Bronchial epithelial cell (primary cell): ENCODE measurements around the gene ZNF697. TPM values are rescaled to one million over a fixed set of nuclear protein-coding genes. Genes with fewer than 3 reads are reported as not detected.

Source experiments
- DNase-seq: peaks from one replicate; pipeline ENCODE4 v3.0.0-alpha.2; 2010; ENCODE audit warnings: low read depth
- FAIRE-seq: peaks from 2 replicates; lab custom pipeline; 2011; peaks lifted over from hg19 to GRCh38; lab: Jason Lieb, UNC
- H3K27me3 ChIP-seq: 2 replicates; pipeline ENCODE4 v1.5.1; 2011; ENCODE audit warnings: low read length; ENCODE audit not compliant: control insufficient read depth, insufficient read depth
- H3K36me3 ChIP-seq: 2 replicates; pipeline ENCODE4 v1.5.1; 2011; ENCODE audit warnings: low read length; ENCODE audit not compliant: control insufficient read depth, insufficient read depth
- H3K4me3 ChIP-seq: 2 replicates; pipeline ENCODE4 v1.5.1; 2011; ENCODE audit warnings: mild to moderate bottlenecking, low read depth, low read length, control low read depth
- total RNA-seq: library from RNA; depleted of rRNA; stranded (reverse); fragments of >200 nt; gene quantifications from 2 replicates; pipeline ENCODE4 v1.2.1, GENCODE V29; 2014
- TF ChIP-seq, protein P1 (sequence below): IDR thresholded peaks from 2 replicates; pipeline ENCODE4 v1.5.1; 2011; ENCODE audit warnings: mild to moderate bottlenecking, moderate library complexity, low read length, control low read depth, inconsistent platforms; ENCODE audit not compliant: insufficient read depth, severe bottlenecking

Gene ZNF697
- total RNA-seq, 1 donor from 2014 or later: 5.5 TPM

- DNase-seq: no peak
- Histone ChIP-seq H3K36me3 (no peaks in the 10 kb centered on the region), H3K27me3 (no peaks in the 10 kb centered on the region), H3K4me3 (no peak overlapping the region)
- TF ChIP-seq, protein P1, sequence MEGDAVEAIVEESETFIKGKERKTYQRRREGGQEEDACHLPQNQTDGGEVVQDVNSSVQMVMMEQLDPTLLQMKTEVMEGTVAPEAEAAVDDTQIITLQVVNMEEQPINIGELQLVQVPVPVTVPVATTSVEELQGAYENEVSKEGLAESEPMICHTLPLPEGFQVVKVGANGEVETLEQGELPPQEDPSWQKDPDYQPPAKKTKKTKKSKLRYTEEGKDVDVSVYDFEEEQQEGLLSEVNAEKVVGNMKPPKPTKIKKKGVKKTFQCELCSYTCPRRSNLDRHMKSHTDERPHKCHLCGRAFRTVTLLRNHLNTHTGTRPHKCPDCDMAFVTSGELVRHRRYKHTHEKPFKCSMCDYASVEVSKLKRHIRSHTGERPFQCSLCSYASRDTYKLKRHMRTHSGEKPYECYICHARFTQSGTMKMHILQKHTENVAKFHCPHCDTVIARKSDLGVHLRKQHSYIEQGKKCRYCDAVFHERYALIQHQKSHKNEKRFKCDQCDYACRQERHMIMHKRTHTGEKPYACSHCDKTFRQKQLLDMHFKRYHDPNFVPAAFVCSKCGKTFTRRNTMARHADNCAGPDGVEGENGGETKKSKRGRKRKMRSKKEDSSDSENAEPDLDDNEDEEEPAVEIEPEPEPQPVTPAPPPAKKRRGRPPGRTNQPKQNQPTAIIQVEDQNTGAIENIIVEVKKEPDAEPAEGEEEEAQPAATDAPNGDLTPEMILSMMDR: no peak
- FAIRE-seq: no peak
Observed at GRCh38 chr1:119679223-119679622, 31.2 kb upstream of the ZNF697 start.

DNA sequence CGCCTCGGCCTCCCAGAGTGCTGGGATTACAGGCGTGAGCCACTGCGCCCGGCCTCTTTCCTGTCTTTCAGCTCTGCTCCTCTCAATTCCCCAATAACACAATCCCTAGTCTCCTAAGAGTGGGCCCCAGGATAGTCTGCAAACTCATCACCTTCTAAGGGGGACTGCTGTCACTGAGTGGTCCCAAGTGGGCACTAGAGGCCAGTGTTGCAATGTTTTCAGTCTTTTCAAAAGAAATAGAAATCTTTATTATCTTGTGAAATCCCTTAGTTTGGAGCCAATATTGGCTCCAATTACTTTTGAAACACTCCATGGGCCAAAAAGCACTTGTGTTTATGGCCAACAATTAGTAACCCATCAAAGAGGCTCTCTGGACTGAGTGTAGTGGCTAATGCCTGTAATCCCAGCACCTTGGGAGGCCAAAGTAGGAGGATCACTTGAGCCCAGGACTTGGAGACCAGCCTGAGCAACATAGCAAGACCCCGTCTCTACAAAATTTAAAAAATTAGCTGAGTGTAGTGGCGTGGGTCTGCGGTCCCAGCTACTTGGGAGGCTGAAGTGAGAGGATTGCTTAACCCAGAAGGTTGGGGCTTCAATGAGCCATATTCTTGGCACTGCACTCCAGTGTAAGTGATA, 28.6 kb upstream of the ZNF697 start:
- TF ChIP-seq, protein P1: no peak
- FAIRE-seq (no peak), DNase-seq (no peak)
- Histone ChIP-seq H3K36me3 (no peaks in the 10 kb centered on the region), H3K27me3 (no peaks in the 10 kb centered on the region), H3K4me3 (no peak overlapping the region)

DNA sequence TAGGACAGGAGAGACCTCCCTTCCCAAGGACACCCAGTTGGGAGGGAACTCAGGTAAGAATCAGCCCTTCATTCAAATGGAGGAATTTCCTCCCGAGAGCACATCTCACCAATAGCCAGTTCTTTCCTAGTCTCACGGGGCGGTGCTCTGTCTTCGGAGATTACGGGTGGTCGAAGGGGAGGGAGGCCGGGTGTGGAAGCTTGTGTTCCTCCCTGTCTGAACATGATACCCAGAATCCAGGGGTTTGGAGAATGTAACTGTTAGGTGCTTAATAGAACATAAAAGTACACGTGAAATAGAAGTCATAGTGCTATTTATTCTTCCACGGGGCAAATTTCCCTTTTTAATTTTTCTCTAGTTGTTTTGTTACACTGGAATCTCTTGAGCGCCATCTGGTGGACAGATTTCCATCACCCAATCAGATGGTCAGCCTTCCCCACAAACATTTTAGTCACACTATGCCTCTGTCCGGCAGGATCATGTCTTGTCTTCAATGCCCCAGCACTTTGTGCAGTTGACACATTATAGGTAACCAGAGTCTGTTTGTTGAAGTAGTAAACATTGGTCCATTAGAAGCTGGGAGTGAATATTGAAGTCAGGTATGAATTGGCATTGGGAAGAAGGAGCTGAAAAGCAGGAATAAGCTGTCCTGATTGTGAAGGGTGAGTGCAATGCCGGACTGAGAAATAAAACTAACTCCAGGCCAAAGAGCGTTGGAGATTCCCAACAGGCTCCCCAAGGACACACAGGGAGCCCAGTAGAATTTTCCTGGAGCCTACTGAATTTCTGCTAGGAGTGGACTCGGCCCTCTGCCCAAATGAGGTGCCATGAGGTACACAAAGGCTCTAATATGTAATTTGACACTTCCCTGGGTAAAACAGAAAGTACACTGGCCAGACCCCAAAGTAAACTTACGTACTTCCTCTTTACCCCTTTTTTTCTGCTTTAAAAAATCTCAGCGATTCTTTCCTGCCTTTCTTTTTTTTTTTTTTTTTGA, 27.6 kb upstream of the ZNF697 start:
- peak; percentile 88 for DNase-seq
- H3K36me3 ChIP-seq: no peaks in the 10 kb centered on the region
- peak overlapping the region; percentile 28 for H3K4me3 ChIP-seq
- no peak for FAIRE-seq
- no peaks in the 10 kb centered on the region for H3K27me3 ChIP-seq
- TF ChIP-seq, protein P1: peak; percentile 66

- TF ChIP-seq, protein P1: no peak
- no peaks in the 10 kb centered on the region for H3K27me3 ChIP-seq
- peak; percentile 67 for DNase-seq
- H3K36me3 ChIP-seq: no peaks in the 10 kb centered on the region
- H3K4me3 ChIP-seq: no peak overlapping the region
- no peak for FAIRE-seq
Observed at GRCh38 chr1:119674835-119675289, 26.8 kb upstream of the ZNF697 start.

DNA sequence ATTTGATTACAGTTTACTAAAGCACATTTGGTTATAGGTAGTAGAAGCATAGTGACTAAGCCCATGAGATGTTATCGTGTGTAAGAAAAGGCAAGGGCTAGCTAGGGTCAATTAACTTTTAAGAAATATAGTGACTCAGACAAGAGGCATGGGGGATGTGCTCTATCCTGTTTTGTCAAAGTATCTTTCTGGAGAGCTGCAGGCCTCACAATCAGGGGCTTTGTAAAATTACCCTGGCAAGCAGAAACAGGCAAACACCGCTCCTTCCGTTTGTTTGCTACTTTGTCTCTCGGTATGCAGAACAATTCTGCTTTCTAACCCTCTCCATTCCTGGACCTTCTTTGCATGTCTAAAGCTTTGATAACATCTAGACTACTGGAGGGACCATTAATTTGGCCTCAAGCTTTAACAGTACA, 26.1 kb upstream of the ZNF697 start:
- TF ChIP-seq, protein P1: no peak
- DNase-seq (peak; percentile 92), FAIRE-seq (no peak)
- Histone ChIP-seq H3K4me3 (no peak overlapping the region), H3K27me3 (no peaks in the 10 kb centered on the region), H3K36me3 (no peaks in the 10 kb centered on the region)
